ENCODE results near the gene SKIC8. TPM values are rescaled to one million over a fixed set of nuclear protein-coding genes. Genes with fewer than 3 reads are reported as not detected.

SKIC8 gene
- total and polyA plus RNA-seq, 2 of the 13 experiments (the other 11 are each of a cell fraction or from before 2014, with no cell fraction given) = 69.5 to 70.6 TPM

DNA sequence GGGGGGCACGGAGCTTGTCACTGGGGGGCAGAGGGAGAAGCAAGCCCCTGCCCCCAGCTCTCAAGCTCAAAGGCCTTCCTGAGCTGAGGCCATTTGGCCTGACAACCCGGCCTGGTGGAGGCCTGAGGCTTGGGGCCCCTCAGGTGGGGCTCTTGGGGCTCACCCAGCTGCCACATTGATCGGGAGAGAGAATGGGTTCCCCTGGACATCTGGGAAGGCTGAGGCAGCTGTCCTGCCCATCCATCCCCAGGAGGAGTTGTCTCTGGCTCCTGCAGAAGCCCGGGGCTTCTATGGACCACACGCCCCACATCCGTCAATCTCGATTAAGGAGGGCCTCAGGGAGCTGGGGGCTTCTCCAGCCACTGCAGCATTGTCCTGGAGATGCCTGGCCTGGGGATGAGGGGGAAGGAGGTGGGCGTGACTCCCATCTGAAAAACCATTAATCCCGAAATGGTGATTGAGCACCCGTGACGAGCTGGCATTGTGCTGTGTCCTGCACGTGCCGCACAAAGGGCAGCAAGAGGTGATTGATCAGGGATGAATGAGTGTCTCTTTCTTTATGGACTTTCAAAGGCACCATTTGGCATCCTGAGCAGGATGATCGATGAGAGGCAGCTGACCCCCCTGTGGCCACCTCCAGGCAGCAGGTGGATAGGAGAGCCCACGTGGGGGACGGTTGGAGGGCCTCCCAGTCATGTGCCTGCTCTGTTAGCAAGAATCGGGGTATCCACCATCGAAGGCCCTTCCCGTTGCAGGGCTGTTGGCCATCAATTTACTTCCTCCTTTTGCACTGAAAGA lies 23.5 kb upstream of the SKIC8 start (continued):
- TF ChIP-seq MNT (IDR thresholded peaks at IDR 0.05) = peak; percentile 30; the same call in 1 of the 2 replicates

DNA sequence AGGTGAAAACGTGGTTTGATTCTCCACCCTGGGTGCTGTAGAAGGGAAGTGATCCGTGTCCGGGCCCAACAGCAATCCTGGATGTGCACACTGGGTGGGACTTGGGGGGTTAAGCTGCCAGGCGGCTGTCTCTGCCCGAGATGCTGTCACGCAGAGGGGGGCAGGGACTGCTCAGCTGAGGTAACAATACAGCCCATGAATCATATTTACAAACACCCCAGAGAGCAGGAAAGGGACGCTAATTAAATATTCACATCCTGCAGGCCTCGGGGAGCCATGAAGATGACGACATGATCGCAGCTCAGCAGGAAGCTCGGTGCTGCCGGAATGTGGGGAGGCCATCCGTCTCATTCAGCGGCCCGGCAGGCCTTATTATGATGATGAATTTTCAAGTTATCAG lies 22.8 kb upstream of the SKIC8 start:
- Histone ChIP-seq H3K36me3 (replicated peaks in 1 of 2; ENCODE audit: control insufficient read depth in 1 of 2, insufficient read depth in 2 of 2, low read length in 2 of 2) (no peaks in the 10 kb centered on the region), H3K79me2 (ENCODE audit: insufficient read depth, low read length) (no peaks in the 10 kb centered on the region), H4K20me1 (ENCODE audit: insufficient read depth, low read length) (no peaks in the 10 kb centered on the region), H3K4me1 (ENCODE audit: insufficient read depth, low read length) (0 out of 2 replicates have a peak, but pooled peaks cover 6% of the 10 kb centered on the region), H3K27me3 (ENCODE audit: control insufficient read depth in 1 of 2, insufficient read depth in 2 of 2, low read length in 2 of 2) (peaks cover 2 to 24% of the 10 kb centered on the region in 2 experiments; a peak in 3 of 5 replicates), H3K9ac (ENCODE audit: insufficient read depth, low read depth, low read length) (no peak overlapping the region), H3K27ac (ENCODE audit: extremely low read length, insufficient read depth, low read length) (no peak overlapping the region), H3K4me3 (replicated peaks in 1 of 3; ENCODE audit: insufficient read depth in 1 of 3, low read depth in 2 of 3, low read length in 3 of 3) (peak overlapping the region in 1 of 3 experiments; percentile 3; a peak in 1 of 6 replicates), H2AFZ (ENCODE audit: low read length) (no peak overlapping the region), H3K4me2 (ENCODE audit: low read depth, low read length) (no peak overlapping the region; the same call in 1 of the 2 replicates), H3K9me3 (ENCODE audit: low read length) (no peaks in the 10 kb centered on the region)
- ChIA-PET POLR2A (interaction anchor here (1.4 kb wide), 1 partner anchor 116 kb away, joined by 4 read pairs; the partner anchor contains the start of gene IREB2), CTCF (ENCODE audit: low intra/inter-chr PET ratio, low total read pairs) (no interaction called here)
- FAIRE-seq (no peak), DNase-seq (ENCODE audit: low spot score) (no peak), ATAC-seq (no peak)
- 0% methylated on average over 2 of the region's 15 CpGs for WGBS (ENCODE audit: low lambda C conversion rate)
- intact Hi-C loops (cut with micrococcal nuclease; ENCODE audit: unreplicated experiment) (no loop called here), in situ Hi-C loops (cut with HindIII; ENCODE audit: extremely low pct_ligation_motif_present, low pct_unique_long_range_greater_than_20kb) (no loop called here)
- TF ChIP-seq ATF7 (IDR thresholded peaks at IDR 0.05) = peak; percentile 12; the same call in 1 of the 2 replicates
- TF ChIP-seq ATF7 (CRISPR knock-in tag; IDR thresholded peaks at IDR 0.05) = no peak
- no peak for TF ChIP-seq ZNF563 (CRISPR knock-in tag; IDR thresholded peaks at IDR 0.05)
- no peak for TF ChIP-seq KAT8 (CRISPR knock-in tag; IDR thresholded peaks at IDR 0.05)
- TF ChIP-seq, protein P1, sequence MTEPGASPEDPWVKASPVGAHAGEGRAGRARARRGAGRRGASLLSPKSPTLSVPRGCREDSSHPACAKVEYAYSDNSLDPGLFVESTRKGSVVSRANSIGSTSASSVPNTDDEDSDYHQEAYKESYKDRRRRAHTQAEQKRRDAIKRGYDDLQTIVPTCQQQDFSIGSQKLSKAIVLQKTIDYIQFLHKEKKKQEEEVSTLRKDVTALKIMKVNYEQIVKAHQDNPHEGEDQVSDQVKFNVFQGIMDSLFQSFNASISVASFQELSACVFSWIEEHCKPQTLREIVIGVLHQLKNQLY (CRISPR knock-in tag; IDR thresholded peaks at IDR 0.05) = no peak
- peak; percentile 48 for TF ChIP-seq CREB1 (IDR thresholded peaks at IDR 0.05)
- TF ChIP-seq CREB1 (CRISPR knock-in tag; IDR thresholded peaks at IDR 0.05) = no peak
- no TSS peak for BruUV-seq (replicated peaks)
